Measurements from ENCODE around the gene NEXMIF.
"Not testable (repeated sequence)": the region's sequence is repeated elsewhere in the genome, so short reads cannot be mapped to it uniquely, and the experiment has no call there.

NEXMIF gene

GRCh38 chrX:74865725-74866124, 59.5 kb downstream of the NEXMIF start:
- DNase-seq (ENCODE audit: insufficient read length, low spot score) = no peak
- FAIRE-seq = no peak
- no peak for TF ChIP-seq CTCF (IDR thresholded peaks at IDR 0.05; ENCODE audit: insufficient read depth, missing control alignments)

- no peak for TF ChIP-seq CTCF (IDR thresholded peaks at IDR 0.05; ENCODE audit: insufficient read depth, missing control alignments)
- no peak for DNase-seq (ENCODE audit: insufficient read length, low spot score)
- no peak for FAIRE-seq
Measured at GRCh38 chrX:74853255-74853654, 72.0 kb downstream of the NEXMIF start.

- FAIRE-seq (no peak), DNase-seq (ENCODE audit: insufficient read length, low spot score) (no peak)
- no peak for TF ChIP-seq CTCF (IDR thresholded peaks at IDR 0.05; ENCODE audit: insufficient read depth, missing control alignments)
Measured at GRCh38 chrX:74835566-74835965, 89.7 kb downstream of the NEXMIF start.

- not testable (repeated sequence) for FAIRE-seq; DNase-seq (ENCODE audit: insufficient read length, low spot score)
Measured at GRCh38 chrX:74819797-74820196, 105.5 kb downstream of the NEXMIF start.

GRCh38 chrX:74814681-74815080, 110.6 kb downstream of the NEXMIF start:
- FAIRE-seq (no peak), DNase-seq (ENCODE audit: insufficient read length, low spot score) (no peak)
- TF ChIP-seq CTCF (IDR thresholded peaks at IDR 0.05; ENCODE audit: insufficient read depth, missing control alignments) = no peak

GRCh38 chrX:74804574-74804973, 120.7 kb downstream of the NEXMIF start:
- no peak for FAIRE-seq
- no peak for TF ChIP-seq CTCF (IDR thresholded peaks at IDR 0.05; ENCODE audit: insufficient read depth, missing control alignments)
- DNase-seq (ENCODE audit: insufficient read length, low spot score) = no peak

GRCh38 chrX:74800062-74800461, 125.2 kb downstream of the NEXMIF start:
- FAIRE-seq = no peak
- DNase-seq (ENCODE audit: insufficient read length, low spot score) = no peak
- no peak for TF ChIP-seq CTCF (IDR thresholded peaks at IDR 0.05; ENCODE audit: insufficient read depth, missing control alignments)

- TF ChIP-seq CTCF (IDR thresholded peaks at IDR 0.05; ENCODE audit: insufficient read depth, missing control alignments) = no peak
- no peak for FAIRE-seq
- no peak for DNase-seq (ENCODE audit: insufficient read length, low spot score)
Measured at GRCh38 chrX:74797338-74797887, 127.8 kb downstream of the NEXMIF start.
